HCT116 (cell line): ENCODE data around the gene HYOU1. TPM values are rescaled to one million over a fixed set of nuclear protein-coding genes. Genes with fewer than 3 reads are reported as not detected.

Experiments used
- ATAC-seq: fragments of 200-7000 bp; cut with Tn5 transposase; 2 replicates; pipeline ENCODE4 v1.9.1; 2020; ENCODE audit warnings: mild to moderate bottlenecking, moderate library complexity
- BruUV-seq: library from RNA; stranded (reverse); fragments of 400-500 nt; replicated peaks from 2 replicates; lab custom pipeline; 2021; lab: Mats Ljungman, UMichigan
- CTCF ChIA-PET: fragments of 300-600 bp; sonication (Branson Sonifier 250); formaldehyde crosslinking; loops from one replicate; lab custom pipeline; 2021; ENCODE audit warnings: antibody characterized with exemption; lab: Charles Lee
- POLR2A ChIA-PET: fragments of 300-600, 350-600 bp; sonication (Branson Sonifier 250); formaldehyde crosslinking; loops from one replicate; lab custom pipeline; 2021; ENCODE audit warnings: antibody characterized with exemption; lab: Charles Lee
- RAD21 ChIA-PET, 2 experiments: fragments of 300-600 bp; sonication (Branson Sonifier 250); formaldehyde crosslinking; loops; one replicate each; lab custom pipeline; 2023; ENCODE audit warnings: low total read pairs in 2 of 2; ENCODE audit not compliant: uncharacterized antibody in 2 of 2, unreplicated experiment in 2 of 2, low non-redundant PET in 1 of 2; lab: Charles Lee
- DNase-seq: peaks from one replicate; pipeline ENCODE4 v3.0.0-alpha.2; 2010; ENCODE audit warnings: low read depth, low spot score
- H2AFZ ChIP-seq: fragments of 200-600 bp; shearing (Covaris generic), sonication (generic); 2 replicates; pipeline ENCODE4 v1.6.1; 2017; ENCODE audit warnings: low read depth, mixed run types, mixed read lengths, antibody characterized with exemption, low read length; ENCODE audit not compliant: poor library complexity, severe bottlenecking
- H3K27ac ChIP-seq: 2 replicates; pipeline ENCODE4 v1.5.1; 2012; ENCODE audit warnings: low read depth, low read length
- H3K27me3 ChIP-seq: fragments of 200-600 bp; sonication (generic); 2 replicates; pipeline ENCODE4 v1.6.1; 2016; ENCODE audit warnings: mixed run types, low read length, mixed read lengths; ENCODE audit not compliant: insufficient read depth
- H3K36me3 ChIP-seq, 2 experiments: fragments of 200-500 bp in 1 of 2; fragments of 200-600 bp in 1 of 2; sonication (Bioruptor generic) in 1 of 2; sonication (generic) in 1 of 2; 2 replicates each; pipeline versions ENCODE4 v1.5.1 to v1.6.1; 2014 to 2016; ENCODE audit warnings: low read length in 2 of 2, inconsistent platforms in 1 of 2, mixed read lengths in 1 of 2, mixed run types in 1 of 2; ENCODE audit not compliant: insufficient read depth in 2 of 2, control insufficient read depth in 1 of 2
- H3K4me1 ChIP-seq, 2 experiments: fragments of 200-600 bp in 1 of 2; sonication (generic) in 1 of 2; 2 replicates each; pipeline versions ENCODE4 v1.5.1 to v1.6.1; 2012 to 2017; ENCODE audit warnings: low read length in 2 of 2, inconsistent platforms in 1 of 2, mild to moderate bottlenecking in 1 of 2, mixed read lengths in 1 of 2, mixed run types in 1 of 2, moderate library complexity in 1 of 2; ENCODE audit not compliant: insufficient read depth in 2 of 2, control insufficient read depth in 1 of 2
- H3K4me2 ChIP-seq: fragments of 200-600 bp; sonication (generic); 2 replicates; pipeline ENCODE4 v1.6.1; 2017; ENCODE audit warnings: mixed run types, low read length, mixed read lengths
- H3K4me3 ChIP-seq, 2 experiments: fragments of 200-600 bp in 1 of 2; sonication (generic) in 1 of 2; replicated peaks in 1 of 2; 2 replicates each; pipeline ENCODE4 v1.5.1; 2011 to 2016; ENCODE audit warnings: low read length in 2 of 2, control low read depth in 1 of 2, low read depth in 1 of 2, mild to moderate bottlenecking in 1 of 2, mixed read lengths in 1 of 2, mixed run types in 1 of 2
- H3K79me2 ChIP-seq: fragments of 200-600 bp; sonication (generic); 2 replicates; pipeline ENCODE4 v1.6.1; 2017; ENCODE audit warnings: mild to moderate bottlenecking, mixed run types, low read length, moderate library complexity, mixed read lengths; ENCODE audit not compliant: insufficient read depth
- H3K9ac ChIP-seq: fragments of 200-600 bp; sonication (generic); 2 replicates; pipeline ENCODE4 v1.6.1; 2016; ENCODE audit warnings: low read length, mixed read lengths
- H3K9me2 ChIP-seq: fragments of 200-600 bp; sonication (generic), shearing (Covaris generic); 2 replicates; pipeline ENCODE4 v1.6.1; 2017; ENCODE audit warnings: mixed run types, mild to moderate bottlenecking, moderate library complexity; ENCODE audit not compliant: insufficient read depth
- H3K9me3 ChIP-seq, 2 experiments: fragments of 200-500 bp in 1 of 2; fragments of 200-600 bp in 1 of 2; sonication (Bioruptor generic) in 1 of 2; sonication (generic) in 1 of 2; 2 replicates each; pipeline ENCODE4 v1.6.1; 2014 to 2017; ENCODE audit warnings: low read length in 2 of 2, mixed read lengths in 2 of 2, inconsistent platforms in 1 of 2, low read depth in 1 of 2, mild to moderate bottlenecking in 1 of 2, mixed run types in 1 of 2, moderate library complexity in 1 of 2; ENCODE audit not compliant: control insufficient read depth in 1 of 2, insufficient read depth in 1 of 2
- H4K20me1 ChIP-seq: fragments of 200-600 bp; sonication (generic), shearing (Covaris generic); 2 replicates; pipeline ENCODE4 v1.6.1; 2017; ENCODE audit warnings: mixed run types, mild to moderate bottlenecking, moderate library complexity; ENCODE audit not compliant: insufficient read depth
- EGR1 ChIP-seq: IDR thresholded peaks from 2 replicates; pipeline ENCODE4 v1.6.1; 2012; ENCODE audit warnings: low read depth
- EZH2 ChIP-seq: fragments of 200-600 bp; sonication (generic); IDR thresholded peaks from 2 replicates; pipeline ENCODE4 v1.6.1; 2017; ENCODE audit warnings: antibody characterized with exemption, mixed run types
- FOSL1 ChIP-seq: IDR thresholded peaks from 2 replicates; pipeline ENCODE4 v1.6.1; 2012; ENCODE audit warnings: low read depth
- JUND ChIP-seq: IDR thresholded peaks from 2 replicates; pipeline ENCODE4 v1.6.1; 2012
- SIN3A ChIP-seq: IDR thresholded peaks from 2 replicates; pipeline ENCODE4 v1.6.1; 2012; ENCODE audit warnings: low read depth
- SP1 ChIP-seq: IDR thresholded peaks from 2 replicates; pipeline ENCODE4 v1.6.1; 2012; ENCODE audit warnings: low read depth
- TCF7L2 ChIP-seq: IDR thresholded peaks from 2 replicates; pipeline ENCODE4 v1.7.0; 2011; ENCODE audit warnings: borderline replicate concordance, inconsistent platforms; ENCODE audit not compliant: insufficient read depth, insufficient read length; ENCODE audit errors: extremely low read depth
- YY1 ChIP-seq: IDR thresholded peaks from 2 replicates; pipeline ENCODE4 v1.6.1; 2011; ENCODE audit warnings: low read length, low read depth, moderate library complexity, mild to moderate bottlenecking; ENCODE audit not compliant: insufficient replicate concordance; ENCODE audit errors: extremely low read depth
- intact Hi-C: fragments of 100-400 bp; cut with micrococcal nuclease; formaldehyde crosslinking; loops from 2 replicates; pipeline ENCODE4 v1.10.0; 2022
- total RNA-seq: library from RNA; stranded (reverse); gene quantifications from one replicate; pipeline ENCODE4 v1.2.1, GENCODE V29; 2021; ENCODE audit not compliant: unreplicated experiment

HYOU1 gene
- total RNA-seq, 1 experiment from 2014 or later: 181 TPM

GRCh38 chr11:118998822-118999221, 58.2 kb downstream of the HYOU1 start:
- Histone ChIP-seq H3K27ac (peak overlapping the region; percentile 96), H2AFZ (no peak overlapping the region), H4K20me1 (no peaks in the 10 kb centered on the region), H3K4me2 (peak overlapping the region; percentile 97), H3K9ac (peak overlapping the region; percentile 90), H3K79me2 (peaks cover 75% of the 10 kb centered on the region), H3K4me1 (peaks cover 15 to 46% of the 10 kb centered on the region in 2 experiments), H3K9me2 (no peaks in the 10 kb centered on the region), H3K9me3 (no peaks in the 10 kb centered on the region), H3K4me3 (peak overlapping the region; percentile 90), H3K27me3 (no peaks in the 10 kb centered on the region), H3K36me3 (peaks cover 13 to 27% of the 10 kb centered on the region in 2 experiments)
- CTCF ChIA-PET: no interaction called here
- POLR2A ChIA-PET: interaction anchor here (0.6 kb wide), 1 partner anchor 327 kb away, joined by 5 read pairs; no protein-coding TSS in a partner anchor
- RAD21 ChIA-PET: no interaction called here
- intact Hi-C loops: no loop called here
- DNase-seq (peak; percentile 74), ATAC-seq (peak; percentile 39)
- TF ChIP-seq TCF7L2 (peak; percentile 76), SP1 (peak; percentile 43; the same call in 1 of the 2 replicates), YY1 (no peak), SIN3A (peak; percentile 48; the same call in 1 of the 2 replicates), JUND (peak; percentile 86), EGR1 (no peak), FOSL1 (peak; percentile 88)
- BruUV-seq: no TSS peak

GRCh38 chr11:118998388-118998717, 58.7 kb downstream of the HYOU1 start:
- intact Hi-C loops: no loop called here
- Histone ChIP-seq H3K4me3 (peak overlapping the region; percentile 90), H3K27ac (peak overlapping the region; percentile 96), H4K20me1 (no peaks in the 10 kb centered on the region), H3K9ac (peak overlapping the region; percentile 90), H3K9me3 (no peaks in the 10 kb centered on the region), H3K27me3 (no peaks in the 10 kb centered on the region), H3K4me2 (peak overlapping the region; percentile 97), H3K9me2 (no peaks in the 10 kb centered on the region), H3K36me3 (peaks cover 13 to 27% of the 10 kb centered on the region in 2 experiments), H3K4me1 (peaks cover 15 to 46% of the 10 kb centered on the region in 2 experiments), H3K79me2 (peaks cover 74% of the 10 kb centered on the region), H2AFZ (no peak overlapping the region)
- TSS peak; percentile 56 for BruUV-seq
- DNase-seq (no peak), ATAC-seq (peak; percentile 42)
- TF ChIP-seq EZH2: no peak
- ChIA-PET POLR2A (interaction anchor here (0.6 kb wide), 1 partner anchor 326 kb away, joined by 5 read pairs; no protein-coding TSS in a partner anchor), RAD21 (no interaction called here), CTCF (no interaction called here)
